COLO829 (cell line): ENCODE measurements around the gene GKN2.
A peak's percentile ranks its signal among the peaks of the same experiment; 100 is the strongest.
"Not testable (repeated sequence)": the region's sequence is repeated elsewhere in the genome, so short reads cannot be mapped to it uniquely, and the experiment has no call there.

Experiments
- DNase-seq: peaks from one replicate; pipeline ENCODE4 v3.0.0; 2012; ENCODE audit warnings: low spot score

Gene GKN2

GRCh38 chr2:68959001-68959400 is 6.3 kb upstream of the GKN2 start:
- DNase-seq: no peak

GRCh38 chr2:68955432-68955831 is 2.7 kb upstream of the GKN2 start:
- DNase-seq: not testable (repeated sequence)

GRCh38 chr2:68951899-68952298 is 794 bp downstream of the GKN2 start:
- DNase-seq: no peak

- no peak for DNase-seq
These were observed 4.0 kb downstream of the GKN2 start for GRCh38 chr2:68948710-68949109.

GRCh38 chr2:68946117-68946516 is 6.6 kb downstream of the GKN2 start:
- no peak for DNase-seq

- peak; percentile 56 for DNase-seq
These were observed 8.8 kb downstream of the GKN2 start for GRCh38 chr2:68943581-68944568.

GRCh38 chr2:68942827-68943226 is 9.9 kb downstream of the GKN2 start:
- no peak for DNase-seq

- no peak for DNase-seq
These were observed 12.3 kb downstream of the GKN2 start for GRCh38 chr2:68940369-68940768.

- no peak for DNase-seq
These were observed 12.7 kb downstream of the GKN2 start for GRCh38 chr2:68939962-68940361.

GRCh38 chr2:68938938-68939337 is 13.8 kb downstream of the GKN2 start:
- DNase-seq: no peak

- no peak for DNase-seq
These were observed 15.2 kb downstream of the GKN2 start for GRCh38 chr2:68937346-68938055.

GRCh38 chr2:68936889-68937288 is 15.8 kb downstream of the GKN2 start:
- no peak for DNase-seq

GRCh38 chr2:68936427-68936826 is 16.3 kb downstream of the GKN2 start:
- no peak for DNase-seq

- no peak for DNase-seq
These were observed 17.2 kb downstream of the GKN2 start for GRCh38 chr2:68935471-68935870.

- DNase-seq: no peak
These were observed 18.7 kb downstream of the GKN2 start for GRCh38 chr2:68934021-68934420.

- DNase-seq: no peak
These were observed 20.3 kb downstream of the GKN2 start for GRCh38 chr2:68932402-68932801.

GRCh38 chr2:68931799-68932198 is 20.9 kb downstream of the GKN2 start:
- no peak for DNase-seq

GRCh38 chr2:68931149-68931711 is 21.5 kb downstream of the GKN2 start:
- no peak for DNase-seq

GRCh38 chr2:68926796-68927195 is 25.9 kb downstream of the GKN2 start:
- DNase-seq: no peak

- DNase-seq: peak; percentile 88
These were observed 27.3 kb downstream of the GKN2 start for GRCh38 chr2:68925295-68925896.

- no peak for DNase-seq
These were observed 31.0 kb downstream of the GKN2 start for GRCh38 chr2:68921646-68922045.

GRCh38 chr2:68920481-68921170 is 32.1 kb downstream of the GKN2 start:
- no peak for DNase-seq
